SK-MEL-5 (cell line): ENCODE data around the gene LHPP. TPM values are rescaled to one million over a fixed set of nuclear protein-coding genes. Genes with fewer than 3 reads are reported as not detected.
"Not testable (repeated sequence)": the region's sequence is repeated elsewhere in the genome, so short reads cannot be mapped to it uniquely, and the experiment has no call there.

Experiments used
- DNase-seq: peaks from one replicate; pipeline ENCODE4 v3.0.0-alpha.2; 2016; ENCODE audit warnings: low read depth, low spot score
- in situ Hi-C: cut with HindIII; loops from 2 replicates; pipeline ENCODE4 v1.10.0; 2016; ENCODE audit warnings: low sequenced_read_pairs, high pct_unique_total_duplicates, low pct_unique_long_range_greater_than_20kb
- total RNA-seq: library from RNA; depleted of rRNA; stranded (reverse); fragments of >200 nt; shearing (Covaris generic); gene quantifications from 2 replicates; pipeline ENCODE4 v1.2.3, GENCODE V29; 2014

The LHPP gene
- total RNA-seq, 1 experiment from 2014 or later = 4.7 TPM

GRCh38 chr10:124436191-124436638, 25.4 kb upstream of the LHPP start:
- peak; percentile 48 for DNase-seq
- in situ Hi-C loops = no loop called here

GRCh38 chr10:124441694-124442093, 19.9 kb upstream of the LHPP start:
- in situ Hi-C loops, DNase-seq: not testable (repeated sequence)

- DNase-seq = no peak
- in situ Hi-C loops = no loop called here
These were observed 14.5 kb upstream of the LHPP start for GRCh38 chr10:124446830-124447750.

DNA sequence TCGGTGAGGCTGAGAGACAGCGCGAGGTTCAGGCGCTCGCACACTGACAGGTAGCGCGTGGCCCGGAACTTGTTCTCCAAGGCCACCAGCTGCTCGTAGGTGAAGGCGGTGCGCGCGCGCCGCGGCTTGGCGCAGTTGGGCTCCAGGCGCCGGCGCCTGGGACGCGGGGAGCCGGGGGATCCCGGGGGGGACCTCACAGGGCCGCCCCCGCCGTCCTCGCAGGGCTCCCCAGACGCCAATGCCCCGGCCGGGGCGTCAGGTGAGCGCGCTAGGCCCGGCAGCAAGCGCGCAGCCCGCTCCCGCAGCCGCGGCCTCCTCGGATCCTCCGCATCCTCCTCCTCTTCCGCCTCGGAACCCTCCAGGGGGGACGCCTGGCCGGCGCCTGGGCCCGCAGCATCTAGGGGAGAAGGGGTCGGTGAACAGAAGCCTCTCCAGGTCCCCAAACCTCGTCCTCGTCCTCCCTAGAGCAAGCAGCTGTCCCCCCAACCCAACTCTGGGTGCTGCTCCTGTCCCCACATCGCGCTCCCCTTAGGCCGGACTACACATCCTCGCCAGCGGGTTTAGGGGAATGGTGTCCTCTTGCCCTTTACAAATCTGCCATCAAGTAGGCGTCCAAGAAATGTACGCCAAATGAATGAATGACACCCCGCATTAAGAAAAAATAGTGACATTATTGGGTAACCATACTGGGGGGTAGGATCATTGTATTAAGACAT, 13.7 kb upstream of the LHPP start:
- DNase-seq = no peak
- in situ Hi-C loops = no loop called here

- DNase-seq = no peak
- in situ Hi-C loops = no loop called here
These were observed 12.9 kb upstream of the LHPP start for GRCh38 chr10:124448696-124449169.

DNA sequence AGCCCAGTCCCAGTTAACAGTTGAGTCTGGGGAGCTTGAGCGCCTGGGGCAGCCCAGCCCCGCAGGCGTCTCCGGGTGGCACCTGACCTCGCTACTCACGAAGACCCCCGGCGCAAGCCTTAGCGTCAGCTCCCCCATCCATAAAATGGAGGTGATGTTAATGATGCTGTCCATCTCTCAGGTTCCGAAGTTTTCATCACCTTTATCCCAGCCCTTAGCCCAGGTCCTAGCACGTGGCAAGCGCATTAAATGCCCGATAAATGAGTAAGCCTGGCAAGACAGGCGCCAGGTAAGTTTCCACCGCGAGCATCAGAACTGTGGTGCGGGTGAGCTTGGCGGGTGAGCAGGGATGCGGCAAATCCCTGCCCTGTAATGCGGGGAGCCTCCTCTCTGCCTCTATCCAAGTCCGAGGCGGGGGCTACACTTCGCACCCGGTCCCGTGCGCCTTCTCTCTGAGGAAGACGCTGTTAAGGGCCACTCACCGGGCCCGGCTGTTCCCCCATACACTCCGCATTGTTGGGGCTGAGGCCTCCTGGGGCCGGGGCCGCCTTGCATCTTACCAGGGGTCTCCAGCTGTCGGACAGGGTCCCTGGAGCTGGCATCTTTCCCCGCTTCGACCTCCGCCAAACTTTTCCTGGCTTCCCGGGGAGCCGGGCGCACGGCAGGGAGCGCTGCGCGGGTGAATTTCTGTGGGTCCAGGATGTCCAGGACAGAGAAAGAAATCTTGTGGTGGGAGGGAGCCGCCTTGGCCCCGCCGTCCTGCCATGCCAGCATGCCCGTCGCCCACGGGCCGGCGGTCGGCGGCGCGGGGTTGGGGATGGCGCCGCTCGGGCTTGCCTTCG, 12.2 kb upstream of the LHPP start:
- in situ Hi-C loops = no loop called here
- no peak for DNase-seq

DNA sequence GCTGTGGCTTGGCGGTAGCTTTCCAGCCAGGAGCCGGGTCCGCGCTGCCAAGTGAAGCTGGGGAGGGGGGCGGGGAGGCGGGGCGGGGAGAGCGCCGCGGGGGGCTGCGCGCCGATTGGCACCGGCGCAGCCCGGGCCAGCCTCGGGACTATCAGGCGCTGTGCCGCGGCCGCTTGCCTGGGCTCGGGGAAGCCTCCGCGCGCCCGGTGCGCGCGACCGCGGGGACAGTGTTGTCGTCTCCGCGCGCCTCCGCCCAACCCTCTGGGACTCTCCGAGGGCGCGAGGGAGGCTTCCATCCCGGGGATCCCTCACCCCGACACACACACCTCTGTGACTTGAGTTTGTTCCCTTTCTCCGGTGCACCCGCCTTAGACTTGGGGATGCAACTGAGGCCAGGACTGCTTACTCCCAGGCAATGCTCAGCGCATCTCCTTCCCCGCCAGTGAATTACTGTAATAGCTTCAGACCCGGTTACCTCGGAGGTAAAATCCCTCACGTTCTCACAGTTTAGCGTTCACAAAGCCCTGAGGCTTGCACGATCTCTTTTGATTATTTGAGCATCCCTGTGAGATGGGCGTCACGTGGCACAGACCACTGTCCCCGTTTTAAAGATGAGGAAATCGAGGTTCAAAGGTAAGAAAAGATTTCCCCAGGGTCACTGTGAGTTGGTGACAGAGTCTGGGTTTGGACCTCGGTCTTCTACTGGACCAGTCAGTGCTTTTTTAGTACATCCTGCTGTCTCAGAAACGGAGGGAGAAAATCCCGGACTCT, 11.4 kb upstream of the LHPP start, which contains the start of gene NKX1-2:
TSS of gene NKX1-2 (minus strand) at position 24 of the 771 bp plus-strand sequence. CDS start 92 bp downstream, outside the sequence.
- in situ Hi-C loops = no loop called here
- DNase-seq = peak; percentile 41

GRCh38 chr10:124450783-124451057, 10.9 kb upstream of the LHPP start:
- in situ Hi-C loops = no loop called here
- DNase-seq = no peak

DNA sequence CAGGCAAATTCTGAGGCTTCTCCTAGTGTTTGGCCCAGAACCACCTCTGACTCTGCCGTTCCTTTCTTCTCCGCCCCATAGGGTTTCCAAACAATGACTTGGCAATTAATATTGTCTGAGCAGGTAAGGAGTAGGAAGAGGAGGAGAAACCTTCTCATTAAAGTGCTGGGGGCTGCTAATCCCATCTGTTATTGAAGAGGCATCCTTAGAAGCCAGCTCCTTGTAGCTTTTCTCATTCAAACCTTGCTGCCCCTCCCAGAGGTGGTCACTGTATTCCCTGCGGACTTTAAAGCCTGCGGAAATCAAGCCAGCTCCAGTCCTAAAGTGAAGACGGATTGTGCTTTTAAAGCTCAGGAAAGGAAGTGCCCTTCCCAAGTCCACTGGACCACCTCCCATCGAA, 10.3 kb upstream of the LHPP start:
- DNase-seq = no peak
- in situ Hi-C loops = no loop called here

GRCh38 chr10:124453960-124454610, 7.5 kb upstream of the LHPP start:
- no peak for DNase-seq
- in situ Hi-C loops = no loop called here

DNA sequence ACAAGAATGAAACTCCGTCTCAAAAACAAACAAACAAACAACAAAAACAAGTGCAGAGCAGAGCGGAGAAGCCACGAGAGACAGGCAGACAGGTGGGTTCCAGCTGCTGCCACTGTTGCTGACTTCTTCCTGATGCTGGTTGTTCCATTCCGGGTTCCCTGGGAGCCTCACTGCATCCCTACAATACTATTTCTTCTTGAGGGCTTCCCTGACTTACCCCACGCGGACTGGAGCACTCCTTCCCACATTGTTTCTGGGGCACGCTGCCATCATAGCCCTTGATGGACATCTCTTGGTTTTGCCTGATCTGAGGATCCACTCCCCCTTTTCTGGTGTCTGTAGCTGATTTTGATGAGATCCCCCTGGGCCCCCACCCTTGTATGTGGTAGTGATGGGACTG, 6.2 kb upstream of the LHPP start:
- in situ Hi-C loops = no loop called here

DNA sequence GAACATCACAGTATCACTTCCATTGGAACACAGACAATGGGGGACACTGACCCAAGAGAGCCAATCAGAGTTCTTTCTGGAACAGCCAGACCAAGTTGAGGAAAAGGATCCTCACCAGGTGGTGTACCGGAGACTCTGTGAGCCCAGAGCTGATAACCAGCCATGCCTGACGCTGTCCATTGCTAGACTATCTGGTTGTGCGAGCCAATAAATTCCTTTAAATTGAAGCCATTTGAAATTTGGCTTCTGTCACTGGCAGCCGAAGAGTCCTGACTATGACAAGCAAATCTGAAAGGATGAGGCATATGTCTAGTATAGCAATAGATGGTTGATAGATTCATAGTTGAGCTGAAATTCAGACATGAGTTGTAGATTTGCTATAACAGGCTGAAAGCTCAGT, 3.1 kb upstream of the LHPP start:
- DNase-seq = no peak
- in situ Hi-C loops = no loop called here

More for the DNA sequence above, 6.2 kb upstream of the LHPP start:
- DNase-seq = no peak

DNA sequence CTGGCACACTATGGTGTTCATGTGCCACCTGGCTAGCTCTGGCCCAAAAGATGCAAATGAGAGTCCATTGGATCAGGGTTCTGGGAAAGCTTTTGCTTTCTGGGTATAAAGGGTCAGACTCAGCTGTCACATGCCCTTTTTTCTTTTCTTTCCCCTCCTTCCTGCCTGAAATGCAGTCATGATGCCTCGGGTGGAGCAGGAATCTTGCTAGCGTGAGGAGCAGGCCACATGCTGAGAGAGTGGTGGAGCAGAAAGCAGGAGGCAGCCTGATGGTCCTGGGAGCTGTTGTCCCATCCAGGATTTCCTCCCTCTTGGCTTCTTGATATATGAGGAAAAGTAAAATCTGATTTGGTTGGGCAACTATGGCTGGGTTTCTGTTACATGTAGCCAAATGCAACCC, 2.7 kb upstream of the LHPP start:
- DNase-seq = no peak
- in situ Hi-C loops = no loop called here

GRCh38 chr10:124459395-124459794, 2.2 kb upstream of the LHPP start:
- in situ Hi-C loops = no loop called here
- DNase-seq = no peak

- in situ Hi-C loops = no loop called here
- DNase-seq = no peak
These were observed 1.5 kb upstream of the LHPP start for GRCh38 chr10:124460144-124460543.

GRCh38 chr10:124462348-124462695, 699 bp downstream of the LHPP start:
- no peak for DNase-seq
- in situ Hi-C loops = no loop called here
